LNCaP clone FGC (cell line): ENCODE results near the gene CHRNB2.

Experiments
- DNase-seq: peaks from one replicate; pipeline ENCODE4 v3.0.0-alpha.2; 2011; ENCODE audit warnings: low read depth
- H3K4me3 ChIP-seq: 2 replicates; pipeline ENCODE4 v1.5.1; 2011; ENCODE audit warnings: mild to moderate bottlenecking, low read depth, low read length, control low read depth
- CTCF ChIP-seq: IDR thresholded peaks from 2 replicates; pipeline ENCODE4 v1.5.1; 2012; ENCODE audit warnings: mild to moderate bottlenecking; ENCODE audit not compliant: control insufficient read depth, insufficient read depth; ENCODE audit errors: extremely low read depth

CHRNB2 gene

GRCh38 chr1:154574716-154575115 is 7.1 kb downstream of the CHRNB2 start:
- peak; percentile 63 for DNase-seq
- H3K4me3 ChIP-seq: no peak overlapping the region
- TF ChIP-seq CTCF: no peak

- TF ChIP-seq CTCF: no peak
- DNase-seq: no peak
- H3K4me3 ChIP-seq: no peak overlapping the region
Measured at GRCh38 chr1:154575147-154575927, 7.8 kb downstream of the CHRNB2 start.

GRCh38 chr1:154575951-154576566 is 8.5 kb downstream of the CHRNB2 start:
- no peak overlapping the region for H3K4me3 ChIP-seq
- no peak for TF ChIP-seq CTCF
- DNase-seq: no peak

GRCh38 chr1:154577346-154578057 is 9.9 kb downstream of the CHRNB2 start:
- TF ChIP-seq CTCF: no peak
- no peak overlapping the region for H3K4me3 ChIP-seq
- no peak for DNase-seq

- no peak for TF ChIP-seq CTCF
- DNase-seq: no peak
- H3K4me3 ChIP-seq: no peak overlapping the region
Measured at GRCh38 chr1:154578058-154578418, 10.5 kb downstream of the CHRNB2 start.

- no peak overlapping the region for H3K4me3 ChIP-seq
- no peak for DNase-seq
- no peak for TF ChIP-seq CTCF
Measured at GRCh38 chr1:154579374-154579773, 11.8 kb downstream of the CHRNB2 start.
